MM.1S (cell line): ENCODE data around the gene C12orf75.

ENCODE experiments used
- EZH2 ChIP-seq: fragments of 300-600 bp; sonication (generic); optimal IDR thresholded peaks from 2 replicates; pipeline ENCODE3; 2017; ENCODE audit warnings: low read depth, mild to moderate bottlenecking, antibody characterized with exemption, low read length, mixed read lengths
- TF ChIP-seq, protein P1 (sequence below): fragments of 300-600 bp; sonication (generic); IDR thresholded peaks from 2 replicates; pipeline ENCODE4 v1.5.1; 2016; ENCODE audit warnings: antibody characterized with exemption, low read length, mixed read lengths

- TF ChIP-seq, protein P1, sequence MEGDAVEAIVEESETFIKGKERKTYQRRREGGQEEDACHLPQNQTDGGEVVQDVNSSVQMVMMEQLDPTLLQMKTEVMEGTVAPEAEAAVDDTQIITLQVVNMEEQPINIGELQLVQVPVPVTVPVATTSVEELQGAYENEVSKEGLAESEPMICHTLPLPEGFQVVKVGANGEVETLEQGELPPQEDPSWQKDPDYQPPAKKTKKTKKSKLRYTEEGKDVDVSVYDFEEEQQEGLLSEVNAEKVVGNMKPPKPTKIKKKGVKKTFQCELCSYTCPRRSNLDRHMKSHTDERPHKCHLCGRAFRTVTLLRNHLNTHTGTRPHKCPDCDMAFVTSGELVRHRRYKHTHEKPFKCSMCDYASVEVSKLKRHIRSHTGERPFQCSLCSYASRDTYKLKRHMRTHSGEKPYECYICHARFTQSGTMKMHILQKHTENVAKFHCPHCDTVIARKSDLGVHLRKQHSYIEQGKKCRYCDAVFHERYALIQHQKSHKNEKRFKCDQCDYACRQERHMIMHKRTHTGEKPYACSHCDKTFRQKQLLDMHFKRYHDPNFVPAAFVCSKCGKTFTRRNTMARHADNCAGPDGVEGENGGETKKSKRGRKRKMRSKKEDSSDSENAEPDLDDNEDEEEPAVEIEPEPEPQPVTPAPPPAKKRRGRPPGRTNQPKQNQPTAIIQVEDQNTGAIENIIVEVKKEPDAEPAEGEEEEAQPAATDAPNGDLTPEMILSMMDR = no peak
- TF ChIP-seq EZH2 = no peak
Measured at GRCh38 chr12:105335856-105336255, 5.4 kb downstream of the C12orf75 start.
